Progenitor cell of endocrine pancreas (in vitro differentiated cells): ENCODE data around the gene EIF3CL. TPM values are rescaled to one million over a fixed set of nuclear protein-coding genes. Genes with fewer than 3 reads are reported as not detected.
A peak's percentile ranks its signal among the peaks of the same experiment; 100 is the strongest.
"Not testable (repeated sequence)": the region's sequence is repeated elsewhere in the genome, so short reads cannot be mapped to it uniquely, and the experiment has no call there.

Source experiments
- DNase-seq: peaks from one replicate; pipeline ENCODE4 v3.0.0; 2021; ENCODE audit warnings: low spot score; ENCODE audit not compliant: unreplicated experiment
- H3K27ac Mint-ChIP-seq: 2 replicates; pipeline ENCODE4 v1.8.0; 2021; ENCODE audit warnings: mild to moderate bottlenecking, moderate library complexity, mixed read lengths
- H3K27me3 Mint-ChIP-seq: 2 replicates; pipeline ENCODE4 v1.8.0; 2021; ENCODE audit warnings: mixed read lengths
- H3K36me3 Mint-ChIP-seq: 2 replicates; pipeline ENCODE4 v1.8.0; 2022; ENCODE audit warnings: mixed read lengths; ENCODE audit not compliant: insufficient read depth
- H3K4me1 Mint-ChIP-seq: 2 replicates; pipeline ENCODE4 v1.8.0; 2021; ENCODE audit warnings: low read depth, mixed read lengths
- H3K4me3 Mint-ChIP-seq: 2 replicates; pipeline ENCODE4 v1.8.0; 2021; ENCODE audit warnings: low read depth, mild to moderate bottlenecking, moderate library complexity, mixed read lengths
- H3K9me3 Mint-ChIP-seq: 2 replicates; pipeline ENCODE4 v1.8.0; 2021; ENCODE audit warnings: low read depth, mixed read lengths
- total RNA-seq: library from RNA; stranded (reverse); gene quantifications from 2 replicates; pipeline ENCODE4 v1.2.1, GENCODE V29; 2021

The EIF3CL gene
- total RNA-seq, 1 donor from 2014 or later: 106 TPM

GRCh38 chr16:28382177-28382867, 21.3 kb downstream of the EIF3CL start:
- H3K36me3 Mint-ChIP-seq, H3K9me3 Mint-ChIP-seq, DNase-seq, H3K27ac Mint-ChIP-seq, H3K27me3 Mint-ChIP-seq, H3K4me1 Mint-ChIP-seq, H3K4me3 Mint-ChIP-seq: not testable (repeated sequence)

GRCh38 chr16:28377822-28378221, 25.8 kb downstream of the EIF3CL start:
- not testable (repeated sequence) for H3K36me3 Mint-ChIP-seq, DNase-seq, H3K9me3 Mint-ChIP-seq

GRCh38 chr16:28377108-28377625, 26.5 kb downstream of the EIF3CL start:
- not testable (repeated sequence) for H3K27me3 Mint-ChIP-seq, H3K27ac Mint-ChIP-seq, H3K4me1 Mint-ChIP-seq, H3K4me3 Mint-ChIP-seq, H3K36me3 Mint-ChIP-seq, H3K9me3 Mint-ChIP-seq, DNase-seq

More at GRCh38 chr16:28377822-28378221, 25.8 kb downstream of the EIF3CL start:
- not testable (repeated sequence) for H3K4me3 Mint-ChIP-seq, H3K27me3 Mint-ChIP-seq, H3K4me1 Mint-ChIP-seq, H3K27ac Mint-ChIP-seq

- H3K9me3 Mint-ChIP-seq, H3K27me3 Mint-ChIP-seq, DNase-seq, H3K27ac Mint-ChIP-seq, H3K4me3 Mint-ChIP-seq, H3K4me1 Mint-ChIP-seq, H3K36me3 Mint-ChIP-seq: not testable (repeated sequence)
These were observed 28.5 kb downstream of the EIF3CL start for GRCh38 chr16:28375115-28375514.

- not testable (repeated sequence) for H3K27ac Mint-ChIP-seq, H3K9me3 Mint-ChIP-seq, H3K27me3 Mint-ChIP-seq, H3K36me3 Mint-ChIP-seq, DNase-seq, H3K4me1 Mint-ChIP-seq, H3K4me3 Mint-ChIP-seq
These were observed 29.4 kb downstream of the EIF3CL start for GRCh38 chr16:28374281-28374680.

GRCh38 chr16:28367926-28368325, 35.7 kb downstream of the EIF3CL start:
- not testable (repeated sequence) for H3K4me1 Mint-ChIP-seq, H3K9me3 Mint-ChIP-seq, H3K27ac Mint-ChIP-seq, H3K36me3 Mint-ChIP-seq, H3K4me3 Mint-ChIP-seq, H3K27me3 Mint-ChIP-seq
- DNase-seq: peak; percentile 8

GRCh38 chr16:28364268-28365173, 39.1 kb downstream of the EIF3CL start:
- not testable (repeated sequence) for H3K36me3 Mint-ChIP-seq, H3K27me3 Mint-ChIP-seq, DNase-seq, H3K9me3 Mint-ChIP-seq, H3K27ac Mint-ChIP-seq, H3K4me3 Mint-ChIP-seq, H3K4me1 Mint-ChIP-seq

- not testable (repeated sequence) for H3K27ac Mint-ChIP-seq, H3K36me3 Mint-ChIP-seq, H3K4me1 Mint-ChIP-seq, H3K4me3 Mint-ChIP-seq, H3K9me3 Mint-ChIP-seq, DNase-seq, H3K27me3 Mint-ChIP-seq
These were observed 40.2 kb downstream of the EIF3CL start, which contains the start of gene NPIPB6 for GRCh38 chr16:28363408-28363807. Gene NPIPB6, minus strand, starts transcription at chr16:28363508. Its CDS starts 686 bp downstream, at chr16:28362822.

- H3K4me1 Mint-ChIP-seq, DNase-seq, H3K9me3 Mint-ChIP-seq, H3K4me3 Mint-ChIP-seq, H3K27ac Mint-ChIP-seq, H3K27me3 Mint-ChIP-seq, H3K36me3 Mint-ChIP-seq: not testable (repeated sequence)
These were observed 41.0 kb downstream of the EIF3CL start for GRCh38 chr16:28362600-28362999.

- not testable (repeated sequence) for H3K27me3 Mint-ChIP-seq, H3K4me1 Mint-ChIP-seq, H3K4me3 Mint-ChIP-seq, H3K27ac Mint-ChIP-seq, H3K9me3 Mint-ChIP-seq, DNase-seq, H3K36me3 Mint-ChIP-seq
These were observed 65.4 kb downstream of the EIF3CL start for GRCh38 chr16:28338230-28338629.

- not testable (repeated sequence) for H3K9me3 Mint-ChIP-seq, H3K36me3 Mint-ChIP-seq, H3K27me3 Mint-ChIP-seq, H3K4me3 Mint-ChIP-seq, DNase-seq, H3K4me1 Mint-ChIP-seq, H3K27ac Mint-ChIP-seq
These were observed 66.5 kb downstream of the EIF3CL start for GRCh38 chr16:28336940-28337710.

- not testable (repeated sequence) for H3K27me3 Mint-ChIP-seq, H3K4me1 Mint-ChIP-seq, H3K9me3 Mint-ChIP-seq, H3K4me3 Mint-ChIP-seq, H3K36me3 Mint-ChIP-seq, H3K27ac Mint-ChIP-seq, DNase-seq
These were observed 68.0 kb downstream of the EIF3CL start for GRCh38 chr16:28335678-28336077.
